GM21737 (cell line): ENCODE data around the gene CCDC70.
A peak's percentile ranks its signal among the peaks of the same experiment; 100 is the strongest.

Experiments used
- ATAC-seq: cut with Tn5 transposase; IDR thresholded peaks from one replicate; pipeline ENCODE4 v1.9.1; 2021; ENCODE audit warnings: mild to moderate bottlenecking, moderate library complexity; ENCODE audit not compliant: unreplicated experiment

Gene CCDC70

DNA sequence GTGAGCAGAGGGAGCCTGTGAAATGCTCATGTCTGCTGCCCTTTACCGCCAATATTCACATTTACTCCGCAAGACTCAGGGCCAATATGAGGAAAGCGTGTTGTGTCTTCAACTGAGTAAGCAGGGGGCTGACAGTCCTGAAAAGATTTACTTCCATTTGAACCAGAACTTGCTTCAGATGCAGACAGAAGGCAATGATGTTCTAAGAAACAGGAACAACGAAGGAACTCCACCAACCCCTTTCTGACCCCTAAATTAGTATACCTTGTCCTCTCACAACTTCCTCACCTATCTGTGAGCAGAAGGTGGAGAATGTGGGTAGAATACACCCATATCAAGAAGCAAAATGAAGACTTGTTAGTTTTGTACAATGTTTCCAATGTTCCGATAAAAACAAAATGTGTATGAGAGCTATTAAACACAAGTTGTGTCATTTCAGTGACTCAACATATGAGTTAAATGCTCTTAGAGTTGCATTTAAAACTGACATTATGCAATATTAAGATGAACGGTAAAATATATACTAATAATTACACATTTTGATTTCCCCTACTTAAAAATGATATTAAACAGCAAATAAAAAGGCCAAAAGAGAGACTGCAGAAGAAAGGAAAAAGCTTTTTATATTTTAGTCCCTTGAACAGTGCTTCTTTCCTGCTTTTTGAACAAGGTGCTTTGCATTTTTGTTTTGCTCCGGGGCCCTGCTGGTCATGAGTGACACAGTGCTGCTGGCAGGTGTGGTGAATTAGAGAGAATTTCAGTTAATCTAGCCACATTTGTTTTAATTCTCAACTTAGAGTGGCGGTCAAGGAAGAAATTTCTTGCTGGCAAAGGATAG is 32.8 kb upstream of the CCDC70 start:
- no peak for ATAC-seq

DNA sequence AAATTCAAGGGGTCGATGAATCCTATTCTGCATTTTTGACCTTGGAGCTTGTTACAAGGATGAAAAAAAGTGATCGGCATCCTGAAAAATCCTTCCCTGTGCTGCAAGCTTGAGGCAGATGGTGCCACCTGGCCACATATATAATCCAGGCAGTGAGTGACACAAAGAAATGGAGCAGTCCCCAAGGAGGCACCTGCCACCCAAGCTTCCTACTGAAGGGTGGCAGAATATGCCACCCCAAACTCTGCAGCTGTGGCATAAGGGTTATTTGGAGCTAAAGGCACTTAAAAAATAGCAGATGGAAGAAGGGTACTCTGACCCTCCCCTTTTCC is 32.2 kb upstream of the CCDC70 start:
- ATAC-seq: no peak

DNA sequence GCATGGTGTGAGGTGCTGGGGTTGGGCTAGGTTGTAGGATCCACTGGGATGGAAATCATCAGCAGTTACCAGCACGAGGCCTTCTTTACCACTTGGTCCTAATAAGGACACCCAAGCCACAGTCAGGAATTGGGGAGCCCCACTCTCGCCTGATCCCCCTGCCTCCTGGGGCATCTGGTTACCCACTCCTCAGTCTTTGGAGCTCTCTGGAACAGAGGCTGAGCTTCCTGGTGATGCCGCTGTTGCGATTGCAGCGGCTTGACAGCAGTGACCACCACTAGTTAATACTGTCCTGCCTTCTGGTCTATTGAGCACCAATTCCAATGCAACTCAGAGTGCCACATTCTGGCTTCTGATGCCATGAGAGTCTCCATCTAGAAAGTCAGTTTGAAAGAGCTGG is 30.2 kb upstream of the CCDC70 start:
- ATAC-seq: no peak

DNA sequence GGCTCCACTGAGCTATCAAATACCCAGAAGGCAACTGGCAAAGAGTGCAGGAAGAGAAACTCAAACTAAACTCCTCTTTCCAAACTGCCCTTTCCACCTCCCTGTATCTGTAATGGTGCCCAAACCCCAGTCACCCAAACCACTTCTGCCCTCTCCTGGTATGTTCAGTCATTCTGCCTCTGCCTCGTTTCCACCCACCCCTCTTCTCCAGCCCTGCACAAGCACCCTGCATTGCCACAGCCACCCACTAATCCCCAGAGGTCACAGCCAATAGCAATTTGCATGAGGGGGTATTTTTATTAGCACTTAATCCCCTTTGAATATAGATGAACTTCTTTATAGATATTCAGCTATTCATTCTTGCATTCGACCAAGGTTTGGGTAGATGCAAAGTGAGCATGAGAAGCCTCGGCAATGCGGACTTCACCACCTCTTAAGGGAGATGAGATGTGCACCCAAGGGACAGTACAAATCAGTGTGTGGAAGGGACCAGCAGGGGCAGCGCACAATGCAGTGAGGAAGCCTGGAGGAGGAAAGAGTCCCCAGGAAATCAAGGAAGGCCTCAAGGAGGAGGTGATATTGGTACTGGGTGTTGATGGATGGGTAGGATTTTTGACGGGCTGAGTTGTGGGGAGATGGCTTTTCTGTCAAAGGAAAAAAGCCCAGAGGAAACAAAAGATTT is 29.2 kb upstream of the CCDC70 start:
- ATAC-seq: peak; percentile 66

DNA sequence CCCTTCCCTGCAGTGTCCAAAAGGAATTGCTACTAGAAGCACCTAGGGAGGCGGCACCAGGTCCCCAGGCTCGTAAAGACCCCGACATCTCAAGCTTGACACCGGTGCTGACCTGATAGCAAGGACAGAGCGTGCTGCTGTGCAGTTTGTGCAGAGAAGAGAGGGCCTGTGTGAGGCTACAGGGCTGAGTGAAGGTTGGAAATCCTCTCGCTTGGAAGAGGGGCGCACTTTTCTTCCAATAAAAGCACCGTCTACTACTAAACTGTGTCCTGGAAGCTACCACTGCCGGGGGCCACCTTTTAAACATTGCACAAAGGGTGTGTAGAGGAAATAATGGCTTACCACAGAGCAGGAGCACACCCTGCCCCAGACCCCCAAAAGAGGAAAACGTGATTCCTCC is 27.8 kb upstream of the CCDC70 start:
- ATAC-seq: no peak

DNA sequence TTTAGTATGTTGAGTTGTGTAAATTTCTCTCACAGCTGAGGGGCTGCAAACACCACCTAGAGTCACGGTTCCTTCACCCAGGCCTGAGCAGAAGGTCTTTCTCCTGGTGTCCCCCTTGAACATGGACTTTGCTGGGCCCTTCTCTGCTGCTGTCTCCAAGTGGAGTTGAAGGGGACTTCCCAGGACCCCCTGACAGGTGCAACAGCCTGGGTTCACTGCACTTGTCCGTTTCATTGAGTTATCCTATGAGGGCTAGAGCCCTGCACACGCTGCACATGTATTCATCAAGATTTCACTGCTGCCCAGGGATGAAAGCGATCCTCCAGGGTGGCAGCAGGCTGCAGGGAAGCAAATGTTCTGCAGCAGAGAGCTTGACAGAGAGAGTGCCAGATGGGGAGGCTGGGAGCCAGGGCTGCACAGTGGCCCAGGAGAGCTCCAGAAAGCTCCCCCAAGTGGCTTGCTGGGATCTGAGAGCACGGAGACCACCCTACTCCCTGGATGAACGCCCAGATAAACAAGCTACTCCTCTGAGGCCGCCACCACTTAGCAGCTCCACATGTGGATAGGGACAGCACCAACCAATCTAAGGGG is 27.1 kb upstream of the CCDC70 start:
- ATAC-seq: no peak

DNA sequence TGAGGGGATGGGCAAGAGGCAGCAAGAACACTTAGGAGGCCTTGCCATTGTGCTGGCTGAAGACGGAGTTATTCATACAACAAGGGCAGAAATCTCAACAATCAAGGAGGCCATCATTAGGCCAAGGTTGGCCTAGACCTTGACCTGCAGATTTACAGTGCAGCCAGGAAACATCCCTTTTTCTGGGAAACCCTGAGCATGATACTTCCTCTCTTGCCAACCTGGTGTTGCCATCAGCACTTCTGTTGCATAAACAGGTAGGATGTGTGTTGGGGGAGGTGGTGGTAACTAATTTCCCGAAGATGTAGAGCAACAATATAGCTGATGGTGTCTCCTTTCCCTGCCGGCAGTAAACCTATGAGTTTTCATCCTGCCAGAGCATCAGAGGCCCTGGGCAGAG is 24.8 kb upstream of the CCDC70 start:
- ATAC-seq: no peak

DNA sequence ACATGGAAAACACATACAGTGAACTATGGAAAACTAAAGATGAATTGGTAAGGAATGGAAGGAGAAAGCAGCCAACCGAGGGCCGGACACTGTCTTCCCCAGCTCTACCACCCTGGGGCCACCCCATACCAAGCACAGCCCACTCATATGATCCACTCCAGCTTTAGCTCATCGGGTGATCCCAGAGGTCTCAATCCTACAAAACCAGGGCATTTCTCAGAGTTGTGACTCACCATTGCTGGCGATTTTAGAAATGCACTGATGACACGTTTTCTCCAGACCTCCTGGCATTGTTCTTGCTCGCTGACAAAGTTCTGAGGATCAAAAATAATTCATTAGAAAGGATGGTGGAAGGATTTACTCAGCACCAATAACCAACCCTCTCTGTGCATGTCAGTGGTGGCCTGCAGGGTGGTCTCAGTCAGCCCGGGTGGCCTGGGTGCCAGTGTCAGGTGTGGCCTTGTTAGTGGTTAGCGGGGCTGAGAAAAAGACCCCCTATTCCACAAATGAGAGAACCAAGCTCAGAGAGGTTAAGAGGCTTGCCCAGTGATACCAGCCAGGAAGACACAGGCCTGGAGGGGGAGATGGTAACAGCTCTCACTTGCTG is 23.4 kb upstream of the CCDC70 start:
- no peak for ATAC-seq

DNA sequence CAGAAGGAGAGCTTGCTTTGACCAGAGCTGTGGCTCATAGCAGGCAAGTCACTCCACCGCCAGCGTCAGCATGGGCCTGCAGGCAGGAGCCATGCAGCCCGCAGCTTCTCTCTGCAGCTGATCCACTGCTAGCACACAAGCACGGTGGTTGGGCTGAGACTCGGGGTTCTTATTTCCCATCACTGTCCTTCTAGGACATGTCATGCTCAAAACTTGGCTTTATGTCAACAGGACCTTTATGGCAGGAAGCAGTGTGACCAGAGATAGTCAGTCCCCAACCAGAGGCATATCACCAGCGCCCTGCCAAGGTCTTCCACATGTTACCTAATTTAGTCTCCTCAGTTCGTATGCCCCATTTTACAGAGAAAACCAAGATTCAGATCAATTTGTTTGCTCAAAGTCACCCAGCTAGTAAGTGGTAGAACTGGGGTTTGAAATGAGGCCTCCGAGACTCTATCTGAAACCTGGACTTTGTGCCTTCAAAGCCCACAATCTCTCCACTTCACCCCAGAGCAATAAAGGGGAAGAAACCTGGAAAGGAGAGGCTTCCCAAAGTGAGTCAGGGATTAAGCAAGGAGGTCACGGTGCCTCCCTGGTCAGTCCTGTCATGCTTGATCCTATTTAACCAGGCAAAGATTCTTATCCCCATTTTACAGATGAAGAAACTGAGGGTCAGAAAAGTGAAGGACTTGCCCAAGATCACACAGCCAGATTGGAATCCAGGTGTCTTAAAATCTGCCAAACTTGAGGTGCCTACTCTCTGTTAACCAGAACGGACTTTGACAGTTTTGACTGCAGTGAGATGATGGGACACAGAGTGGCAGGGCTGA is 21.8 kb upstream of the CCDC70 start:
- no peak for ATAC-seq

DNA sequence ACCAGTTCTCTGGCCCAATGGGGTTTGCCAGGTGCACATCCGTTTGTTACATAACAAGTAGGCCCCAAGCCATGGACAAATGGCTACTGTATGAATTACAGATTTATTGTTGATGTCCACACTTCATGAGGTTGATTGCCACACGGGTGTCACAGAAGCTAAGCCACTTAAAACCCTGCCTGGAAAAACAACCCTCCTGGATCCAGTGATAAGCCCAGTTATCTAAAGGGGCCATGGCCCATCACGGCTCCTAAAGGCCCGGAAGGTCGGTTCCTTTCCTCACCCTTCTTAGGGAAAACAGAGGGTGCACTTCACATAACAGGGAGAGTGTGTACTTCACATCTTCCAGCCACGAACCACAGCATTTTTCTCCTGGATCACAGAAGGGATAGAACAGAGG is 20.9 kb upstream of the CCDC70 start:
- ATAC-seq: no peak

DNA sequence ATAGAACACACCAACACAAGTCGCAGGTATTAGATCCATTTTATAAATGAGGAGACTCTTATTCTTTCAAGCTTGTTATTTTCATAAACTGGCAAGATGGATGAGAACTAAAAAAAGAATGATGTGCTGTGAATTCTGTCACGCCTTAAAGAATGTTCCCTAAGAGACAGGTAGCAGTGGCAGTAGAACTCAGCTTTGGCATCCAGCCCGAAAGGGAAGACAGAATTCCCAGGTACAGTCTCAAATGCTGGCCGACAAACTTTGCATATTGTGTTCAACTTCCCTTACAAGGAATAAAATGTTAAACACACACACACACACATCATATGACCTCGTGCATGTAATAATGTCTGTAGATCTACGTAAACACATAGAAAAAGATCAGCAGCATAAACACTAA is 20.0 kb upstream of the CCDC70 start:
- ATAC-seq: no peak

DNA sequence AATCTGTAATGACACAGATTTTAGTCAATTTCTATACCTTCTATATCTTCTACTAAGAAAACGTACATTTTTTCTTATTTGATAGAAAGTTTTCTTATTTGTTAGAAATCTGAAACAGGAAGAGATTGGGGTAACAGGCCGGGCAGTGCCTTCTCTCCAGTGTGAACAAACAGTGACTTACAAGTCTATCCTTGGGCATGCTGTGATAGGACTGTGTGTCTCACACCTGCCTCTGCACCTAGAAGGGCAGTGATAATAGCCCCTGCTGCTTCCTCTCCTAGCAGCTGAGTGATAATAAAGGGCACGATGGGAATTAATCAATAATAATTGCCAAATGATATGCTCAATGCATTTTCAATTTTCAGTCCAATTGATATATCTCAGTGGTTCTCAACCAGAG is 18.2 kb upstream of the CCDC70 start:
- ATAC-seq: no peak

DNA sequence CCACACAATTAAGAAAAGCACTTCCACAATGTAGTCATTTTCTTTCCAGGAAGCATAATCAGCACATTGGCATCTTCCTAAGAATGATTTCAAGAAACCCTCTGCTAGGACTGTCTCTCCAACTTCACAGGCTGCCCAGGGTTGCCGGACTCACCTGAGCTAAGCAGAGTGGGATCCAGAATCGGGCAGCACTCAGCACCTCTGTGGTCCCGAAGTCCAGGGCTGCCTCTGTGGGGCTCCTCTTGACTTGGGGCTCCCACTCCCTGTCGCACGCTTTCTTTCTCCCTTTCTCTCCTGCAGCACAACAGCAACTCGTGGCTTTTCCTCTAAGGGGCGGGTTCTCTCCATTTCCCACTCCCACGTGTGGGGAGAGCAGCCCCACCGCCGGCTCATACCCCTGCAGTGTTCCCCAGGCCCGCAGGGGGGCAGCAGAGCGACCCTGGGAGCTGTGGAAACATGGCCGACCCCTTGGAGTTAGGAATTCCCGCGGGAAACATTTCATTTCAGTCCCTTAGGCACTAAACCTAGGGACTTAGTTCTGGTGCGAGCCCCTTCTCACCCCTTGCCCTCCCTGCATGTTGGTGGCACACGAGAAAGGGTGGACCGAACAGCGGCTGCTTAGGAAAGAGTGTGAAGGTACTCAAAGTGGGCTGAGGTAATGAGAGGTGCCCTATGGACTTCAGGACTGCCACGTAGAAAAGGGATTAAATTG is 16.8 kb upstream of the CCDC70 start, which contains the start of gene TMEM272:
Gene TMEM272, minus strand, starts transcription at position 316 of the 712 bp plus-strand sequence. CDS start 6,647 bp downstream, outside the sequence.
- ATAC-seq: no peak

DNA sequence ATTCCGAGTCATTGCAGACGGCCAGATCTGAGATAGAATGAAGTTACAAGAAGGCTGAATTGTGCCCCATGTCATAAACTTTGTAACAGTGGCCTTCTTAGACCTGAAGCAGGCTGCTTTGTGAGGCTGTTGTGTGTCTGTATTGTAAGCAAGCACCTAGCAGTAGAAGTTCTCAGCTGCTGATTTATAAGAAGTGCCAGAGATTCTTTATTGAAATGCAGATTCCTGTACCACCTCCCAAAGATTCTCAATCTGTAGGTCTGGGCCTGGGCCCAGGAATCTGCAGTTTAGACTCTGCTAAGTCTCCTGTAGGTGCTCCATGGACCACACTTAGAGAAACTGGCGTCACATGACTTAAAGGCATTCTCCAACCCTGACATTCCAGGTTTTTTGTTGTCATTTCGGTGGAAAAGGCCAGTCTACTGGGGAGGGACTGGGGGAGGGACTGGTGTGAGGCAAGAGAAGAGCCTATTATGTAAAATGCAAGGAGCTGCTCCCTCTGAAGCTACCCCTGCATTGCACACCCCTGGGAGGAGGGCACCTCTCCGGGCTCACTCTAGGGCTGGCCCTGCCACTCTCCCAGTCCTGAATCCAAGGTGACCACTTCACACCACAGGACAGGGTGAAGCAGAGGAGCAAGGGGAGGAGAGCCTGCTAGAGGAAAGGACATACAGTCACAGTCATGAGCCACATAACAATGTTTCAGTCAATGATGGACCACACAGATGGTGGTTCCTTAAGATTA is 16.0 kb upstream of the CCDC70 start:
- no peak for ATAC-seq

DNA sequence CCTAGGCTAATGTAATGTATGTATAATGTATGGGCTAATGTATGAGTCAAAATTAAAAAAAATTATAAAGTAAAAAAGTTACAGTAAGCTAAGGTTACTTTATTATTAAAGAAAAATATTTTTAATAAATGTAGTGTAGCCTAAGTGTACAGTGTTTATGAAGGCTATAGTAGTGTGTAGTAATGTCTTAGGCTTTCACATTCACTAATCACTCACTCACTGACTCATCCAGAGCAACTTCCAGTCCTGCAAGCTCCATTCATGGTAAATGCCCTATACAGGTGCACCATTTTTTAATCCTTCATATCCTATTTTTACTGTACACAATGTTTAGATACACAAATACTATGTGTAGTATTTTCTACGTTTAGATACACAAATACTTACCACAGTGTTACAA is 15.0 kb upstream of the CCDC70 start:
- no peak for ATAC-seq

DNA sequence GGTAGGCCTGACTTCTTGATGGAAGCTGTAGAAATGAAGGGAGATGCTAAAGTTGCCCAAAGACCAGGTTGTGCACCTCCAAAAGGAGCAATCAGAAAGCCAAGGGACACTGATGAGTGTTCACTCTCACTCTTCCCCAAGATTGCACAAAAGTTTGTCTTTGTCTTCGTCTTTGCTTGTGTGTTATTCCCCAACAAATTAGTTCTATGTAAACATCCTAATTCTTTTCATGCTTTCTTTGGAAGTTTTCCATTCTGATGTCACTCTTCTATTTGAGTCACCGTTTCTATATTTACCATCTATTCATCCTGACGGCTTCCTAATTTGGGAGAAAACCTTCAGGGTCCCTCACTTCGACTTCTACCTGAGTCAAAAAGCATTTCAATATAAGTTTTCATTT is 13.1 kb upstream of the CCDC70 start:
- ATAC-seq: no peak

DNA sequence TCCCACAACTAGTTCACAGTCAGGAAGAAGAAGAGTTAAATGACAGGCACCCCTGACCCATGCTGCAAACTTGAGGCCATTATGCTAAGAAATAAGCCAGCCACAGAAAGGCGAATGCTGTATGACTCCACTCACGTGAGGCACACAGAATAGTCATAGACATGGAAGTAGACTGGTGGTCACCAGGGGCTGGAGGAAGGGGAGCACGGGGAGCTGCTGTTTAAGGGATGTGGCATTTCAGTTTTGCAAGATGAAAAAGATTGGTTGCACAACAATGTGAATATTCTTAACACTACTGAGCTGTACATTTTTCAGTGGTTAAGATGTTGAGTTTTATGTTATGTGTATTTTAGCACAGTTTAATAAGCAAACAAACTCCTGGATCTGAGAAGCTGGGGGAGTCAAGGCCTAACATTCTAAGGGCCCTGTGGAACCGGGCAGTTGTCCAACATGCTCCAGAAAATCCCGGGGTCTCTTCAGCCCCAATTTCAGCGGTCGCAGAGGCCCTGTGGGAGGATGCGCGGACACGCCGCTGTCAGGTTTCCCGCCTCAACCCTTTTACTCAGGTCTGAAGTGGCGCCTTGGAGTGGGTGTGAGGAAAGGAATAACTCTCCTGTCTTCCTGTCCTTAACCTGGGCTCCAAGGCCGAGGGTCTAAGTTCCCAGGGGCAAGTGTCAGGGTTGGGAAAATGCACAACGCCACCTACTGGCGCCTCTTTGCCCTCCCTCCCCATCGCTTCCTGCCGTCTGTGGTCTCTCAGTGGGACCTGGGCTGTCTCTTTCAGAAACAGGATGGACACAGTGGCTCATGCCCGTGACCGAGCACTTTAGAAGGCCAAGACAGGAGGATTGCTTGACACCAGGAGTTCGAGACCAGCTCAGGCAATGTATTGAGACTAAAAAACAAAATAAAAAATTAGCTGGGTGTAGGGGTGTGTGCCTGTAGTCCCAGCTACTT is 12.3 kb upstream of the CCDC70 start:
- ATAC-seq: no peak

DNA sequence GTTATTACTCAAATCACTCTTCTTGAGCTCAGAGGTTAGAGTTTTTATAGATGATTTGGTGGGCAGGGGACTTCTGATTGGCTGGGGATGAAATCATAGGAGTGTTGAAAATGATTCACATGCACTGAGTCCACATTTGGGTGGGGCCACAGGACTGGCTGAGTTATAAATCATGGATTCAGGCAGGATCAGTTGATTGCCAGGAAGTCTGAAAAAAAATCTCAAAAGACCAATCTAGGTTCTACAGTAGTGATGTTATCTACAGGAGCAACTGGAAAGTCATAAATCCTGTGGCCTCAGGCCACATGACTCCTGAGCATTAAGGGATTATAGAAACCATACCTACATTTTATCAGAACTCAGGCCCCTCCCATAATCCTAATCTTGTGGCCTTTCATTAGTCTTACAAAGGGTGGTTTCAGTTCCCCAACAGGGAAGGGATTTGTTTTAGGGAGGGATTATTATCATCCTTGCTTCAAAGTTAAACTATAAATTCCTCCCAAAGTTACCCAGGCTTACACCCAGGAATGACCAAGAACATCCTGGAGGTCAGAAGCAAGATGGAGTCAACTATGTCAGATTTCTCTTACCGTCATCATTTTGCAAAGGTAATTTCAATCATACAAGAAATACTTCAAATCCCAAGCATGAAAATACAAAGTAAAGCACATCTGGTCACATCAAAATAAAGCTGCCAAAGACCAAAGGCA is 5.6 kb upstream of the CCDC70 start:
- no peak for ATAC-seq
